GM21515 (cell line): ENCODE measurements around the gene FAM120AOS.
"Not testable (repeated sequence)": the region's sequence is repeated elsewhere in the genome, so short reads cannot be mapped to it uniquely, and the experiment has no call there.

Experiments
- ATAC-seq: cut with Tn5 transposase; IDR thresholded peaks from one replicate; pipeline ENCODE4 v1.9.1; 2021; ENCODE audit not compliant: unreplicated experiment

FAM120AOS gene

GRCh38 chr9:93440896-93441580 lies 12.3 kb downstream of the FAM120AOS start:
- no peak for ATAC-seq

GRCh38 chr9:93439301-93439700 lies 14.1 kb downstream of the FAM120AOS start:
- not testable (repeated sequence) for ATAC-seq

GRCh38 chr9:93437996-93438395 lies 15.4 kb downstream of the FAM120AOS start:
- no peak for ATAC-seq

DNA sequence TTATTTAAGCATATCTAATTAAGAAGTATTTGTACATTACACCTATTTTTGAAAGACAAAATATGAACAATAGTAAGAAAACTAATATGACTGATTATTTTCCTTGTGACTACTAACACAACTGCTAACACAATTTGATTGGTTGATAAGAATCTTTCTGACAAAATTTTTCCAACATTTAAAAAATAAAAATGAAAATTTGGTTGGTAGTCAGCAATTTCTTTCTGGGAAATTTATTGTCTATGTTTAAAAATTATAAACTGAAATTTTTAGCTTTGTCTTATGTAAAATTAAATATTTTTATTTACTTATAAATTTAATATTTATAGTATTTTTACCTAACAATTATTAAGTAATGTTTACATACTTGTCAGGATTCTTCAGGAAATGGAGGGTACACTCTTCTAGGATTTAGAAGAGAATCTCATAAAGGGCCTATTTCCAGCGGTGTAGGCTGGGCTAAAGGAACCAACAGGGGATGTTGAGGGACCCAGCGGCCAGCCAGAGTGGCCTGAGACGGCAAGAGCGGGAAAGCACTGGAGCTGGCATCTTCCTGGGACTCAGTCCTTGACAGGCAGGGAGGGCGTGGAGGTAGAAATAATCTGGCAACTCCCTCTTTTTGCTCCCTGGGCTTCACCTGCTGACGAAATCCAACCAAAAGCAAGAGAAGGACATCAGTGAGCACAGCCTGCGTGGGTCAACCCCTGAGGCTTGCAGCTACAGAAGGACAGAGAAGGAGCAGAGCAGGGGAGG lies 16.6 kb downstream of the FAM120AOS start:
- ATAC-seq: no peak

DNA sequence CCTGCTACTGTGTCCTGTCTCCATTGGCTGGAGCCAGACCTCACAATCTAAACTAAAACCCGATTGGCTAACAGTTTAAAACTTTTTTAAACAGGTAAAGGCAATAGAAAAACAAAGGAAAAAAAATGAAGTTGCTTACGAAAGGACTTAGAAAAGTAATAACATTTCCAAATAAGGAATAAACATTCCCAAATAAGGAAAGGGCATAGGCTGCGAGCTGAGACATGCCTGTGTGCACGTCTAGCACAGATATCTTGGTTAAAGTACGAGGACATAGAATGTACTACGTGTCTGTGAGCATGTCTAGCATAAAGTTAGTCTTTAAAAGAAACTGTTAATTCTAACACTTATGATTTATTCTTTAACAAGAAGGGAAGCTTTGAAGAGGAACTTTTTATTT lies 17.2 kb downstream of the FAM120AOS start:
- ATAC-seq: no peak

GRCh38 chr9:93435386-93435785 lies 18.0 kb downstream of the FAM120AOS start:
- ATAC-seq: no peak

GRCh38 chr9:93434056-93434455 lies 19.3 kb downstream of the FAM120AOS start:
- ATAC-seq: no peak

- no peak for ATAC-seq
These were observed 20.4 kb downstream of the FAM120AOS start for GRCh38 chr9:93432964-93433363.

- no peak for ATAC-seq
These were observed 21.8 kb downstream of the FAM120AOS start for GRCh38 chr9:93431539-93432105.

DNA sequence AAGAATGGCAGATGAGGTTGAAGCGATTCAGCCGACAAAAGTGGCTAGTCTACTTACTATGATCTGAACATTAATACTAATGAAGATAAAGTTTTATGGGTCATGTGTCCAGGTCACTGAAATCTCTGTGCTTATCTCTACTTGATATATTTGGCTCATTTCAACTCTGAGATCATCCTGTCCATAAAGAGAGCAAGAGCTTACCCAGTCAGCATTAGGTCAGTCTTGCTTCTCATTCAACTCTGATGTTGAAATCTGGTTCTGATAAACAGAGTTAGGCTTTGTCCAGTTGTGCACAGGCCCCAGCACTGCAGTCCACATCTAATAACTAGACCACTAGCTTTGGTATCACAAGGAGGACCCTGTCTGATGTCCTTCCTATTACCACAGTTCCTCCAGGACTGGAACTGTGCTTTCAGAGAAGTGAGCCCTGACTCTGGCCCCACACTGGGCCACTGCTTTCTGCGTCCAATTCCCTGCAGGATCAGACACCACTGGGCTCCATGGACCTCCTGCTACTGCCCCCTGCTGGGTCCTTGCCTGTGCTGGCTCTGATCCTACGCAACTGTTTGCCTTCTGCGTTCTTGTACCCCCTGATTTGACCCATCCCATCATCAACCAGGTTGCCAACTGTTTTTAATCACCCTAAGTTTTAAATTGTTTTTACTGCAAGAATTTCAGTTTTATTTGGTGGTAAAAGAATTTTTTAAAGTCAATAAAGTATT lies 25.6 kb downstream of the FAM120AOS start:
- ATAC-seq: no peak

GRCh38 chr9:93422977-93423616 lies 30.3 kb downstream of the FAM120AOS start:
- ATAC-seq: no peak

GRCh38 chr9:93419023-93419422 lies 34.4 kb downstream of the FAM120AOS start:
- ATAC-seq: no peak

DNA sequence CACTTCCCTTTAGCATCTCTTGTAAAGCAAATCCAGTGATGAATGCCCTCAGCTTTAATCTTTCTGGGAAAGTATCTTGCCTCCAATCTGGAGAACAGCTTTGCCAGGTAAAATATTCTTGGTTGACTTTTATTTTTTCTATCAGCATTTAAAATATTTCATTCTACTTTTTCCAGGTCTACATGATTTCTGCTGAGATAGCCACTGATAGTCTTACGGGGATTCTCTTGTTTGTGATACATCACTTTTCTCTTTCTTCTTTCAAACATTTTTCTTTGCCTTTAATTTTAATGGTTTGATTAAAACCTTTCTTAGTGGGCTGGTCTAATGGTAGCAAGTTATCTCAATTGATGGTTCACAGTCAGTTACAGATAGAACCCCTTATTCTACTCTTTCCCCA lies 35.8 kb downstream of the FAM120AOS start:
- ATAC-seq: no peak

DNA sequence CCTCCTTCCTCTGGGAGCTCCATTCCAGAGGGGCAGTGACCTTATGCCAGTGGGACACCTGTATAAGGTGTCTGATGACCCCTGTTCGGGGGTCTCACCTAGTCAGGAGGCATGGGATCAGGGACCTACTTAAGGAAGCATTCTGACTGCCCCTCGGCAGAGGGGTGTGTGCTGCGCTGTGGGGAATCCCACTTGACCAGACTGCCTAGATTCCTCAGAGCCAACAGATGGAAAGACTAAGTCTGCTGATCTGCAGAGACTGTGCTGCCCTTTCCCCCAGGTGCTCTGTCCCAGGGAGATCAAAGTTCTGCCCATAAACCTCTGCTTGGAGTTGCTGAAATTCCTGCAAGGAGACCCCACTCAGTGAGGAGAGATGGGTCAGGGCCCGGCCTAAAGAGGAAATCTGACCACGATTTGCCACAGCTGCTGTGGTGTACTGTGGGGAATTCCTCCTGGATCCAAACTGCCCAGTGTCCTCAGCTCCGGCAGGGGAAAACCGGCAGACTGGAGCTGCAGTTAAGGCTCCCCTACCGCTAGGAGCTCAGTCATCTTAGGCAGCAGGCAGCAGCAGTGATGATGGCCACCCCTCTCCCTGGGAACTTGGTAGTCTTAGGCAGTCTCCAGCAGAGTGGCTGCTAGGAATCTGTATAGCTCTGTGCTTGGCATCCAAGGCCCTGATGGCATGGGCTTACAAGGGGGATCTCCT lies 36.7 kb downstream of the FAM120AOS start:
- ATAC-seq: no peak

GRCh38 chr9:93415176-93415690 lies 38.1 kb downstream of the FAM120AOS start:
- no peak for ATAC-seq

DNA sequence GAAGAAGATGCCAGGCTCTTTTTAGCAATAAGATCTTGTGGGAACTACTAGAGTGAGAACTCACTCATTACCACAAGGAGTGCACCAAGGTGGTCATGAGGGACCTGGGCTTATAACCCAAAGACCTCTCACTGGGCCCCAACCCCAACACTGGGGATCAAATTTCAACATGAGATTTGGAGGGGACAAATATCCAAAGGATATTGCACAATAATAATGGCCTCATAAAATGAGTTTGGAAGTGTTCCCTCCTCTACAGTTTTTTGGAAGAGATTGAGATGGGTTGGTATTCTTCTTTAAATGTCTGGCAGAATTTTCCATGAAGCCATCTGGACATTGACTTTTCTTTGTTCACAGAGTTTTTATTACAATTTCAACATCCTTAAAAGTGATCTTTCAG lies 39.9 kb downstream of the FAM120AOS start:
- no peak for ATAC-seq

- no peak for ATAC-seq
These were observed 47.0 kb downstream of the FAM120AOS start for GRCh38 chr9:93406371-93406770.

DNA sequence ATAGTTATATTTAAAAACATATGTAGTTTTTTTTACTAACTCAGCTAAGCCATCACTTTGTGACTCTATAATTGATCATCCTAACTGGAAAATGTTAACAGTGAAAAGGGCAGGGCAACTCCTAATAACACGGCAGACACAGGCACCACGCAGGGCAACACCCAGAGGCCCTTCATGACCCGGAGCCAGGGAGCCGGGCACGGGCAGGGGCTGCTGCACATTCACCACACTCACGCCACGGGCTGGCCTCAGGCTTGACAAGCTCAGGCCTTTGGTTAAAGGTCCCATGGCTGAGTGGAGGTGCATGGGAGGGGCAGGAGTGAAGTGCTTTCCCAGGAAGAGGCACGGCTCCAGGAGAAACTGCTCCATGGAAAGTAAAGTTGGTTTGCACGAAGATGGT lies 54.9 kb downstream of the FAM120AOS start:
- ATAC-seq: no peak

GRCh38 chr9:93397661-93398373 lies 55.6 kb downstream of the FAM120AOS start:
- ATAC-seq: no peak
